HL-60/S4 treated with retinoic acid at 250 ng/mL for 4 days and 3 days (cell line): Measurements from ENCODE around the gene CHMP4B.

Experiments used
- in situ Hi-C: fragments of 300-500 bp; cut with MboI; formaldehyde crosslinking; loops from 2 replicates; pipeline ENCODE4 v1.7.0; 2022; ENCODE audit warnings: low sequenced_read_pairs

CHMP4B gene

DNA sequence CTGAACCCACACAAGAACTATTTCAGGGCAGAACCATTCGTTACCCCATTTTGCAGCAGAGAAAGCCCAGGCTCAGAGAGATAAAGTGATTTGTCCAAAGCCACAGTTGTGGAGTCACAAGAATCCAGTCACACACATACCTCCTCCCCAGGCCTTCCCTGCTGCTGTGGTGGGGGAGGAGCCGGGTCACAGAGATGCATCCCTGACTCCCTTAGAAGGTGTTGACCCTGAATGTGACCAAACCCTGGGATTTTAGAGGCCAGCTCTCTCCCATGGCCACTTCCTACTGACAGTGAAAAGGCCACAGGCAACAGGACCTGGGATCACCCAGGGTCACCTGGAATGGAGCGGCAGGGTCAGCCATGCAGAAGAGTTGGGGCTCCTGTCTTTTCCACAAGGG is 48.6 kb downstream of the CHMP4B start:
- in situ Hi-C loops: no loop called here

DNA sequence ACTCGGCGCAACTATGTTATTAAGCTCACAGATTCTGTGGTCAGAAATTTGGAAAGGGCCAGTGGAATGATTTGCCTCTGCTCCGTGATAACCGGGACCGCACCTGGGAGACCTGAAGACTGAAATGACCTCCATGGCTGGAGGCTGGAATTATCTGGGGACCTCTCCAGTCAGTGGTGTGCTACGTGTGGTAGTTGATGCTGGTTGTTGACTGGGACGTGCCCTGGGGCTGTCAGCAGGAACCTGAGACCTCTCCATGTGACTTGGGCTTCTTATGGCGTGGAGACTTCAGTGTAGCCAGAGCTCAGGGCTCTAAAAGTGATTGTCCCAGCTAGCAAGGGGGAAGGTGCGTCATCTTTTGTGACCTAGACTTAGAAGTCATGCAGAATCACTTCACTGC is 50.3 kb downstream of the CHMP4B start:
- in situ Hi-C loops: no loop called here

DNA sequence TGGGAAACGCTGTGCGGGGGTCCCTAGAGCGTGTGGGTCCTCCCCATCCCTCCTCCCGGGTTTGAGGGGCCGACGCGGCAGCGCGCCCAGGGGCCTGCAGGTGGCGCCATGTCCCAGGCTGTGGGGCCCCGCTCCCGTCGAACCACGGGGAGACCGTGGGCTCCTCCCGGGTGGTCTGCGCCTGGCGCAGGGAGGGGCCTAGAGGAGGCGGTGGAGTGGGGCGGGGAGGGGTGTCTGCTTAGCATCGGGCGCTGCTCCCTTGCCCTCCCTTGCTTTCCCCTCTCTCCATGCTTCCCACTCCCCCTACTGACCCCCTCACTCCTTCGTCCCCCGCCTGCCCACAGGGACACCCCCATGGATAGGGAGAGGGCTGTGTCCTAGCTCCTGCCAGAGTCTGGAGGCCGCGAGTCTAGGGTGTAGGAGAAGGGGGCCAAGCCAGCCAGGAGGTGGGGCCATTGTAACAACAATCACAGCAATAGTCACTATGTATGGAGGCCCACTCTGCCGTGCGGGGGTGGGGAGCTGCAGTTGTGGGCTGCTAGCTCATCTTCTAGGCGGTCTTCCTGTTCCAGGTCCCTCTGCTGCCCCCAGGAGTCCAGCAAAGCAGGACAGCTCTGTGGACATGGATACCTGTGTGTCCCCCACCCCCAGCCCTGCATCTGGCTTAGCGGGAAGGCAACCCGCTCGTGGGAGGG is 51.7 kb downstream of the CHMP4B start:
- in situ Hi-C loops: no loop called here

DNA sequence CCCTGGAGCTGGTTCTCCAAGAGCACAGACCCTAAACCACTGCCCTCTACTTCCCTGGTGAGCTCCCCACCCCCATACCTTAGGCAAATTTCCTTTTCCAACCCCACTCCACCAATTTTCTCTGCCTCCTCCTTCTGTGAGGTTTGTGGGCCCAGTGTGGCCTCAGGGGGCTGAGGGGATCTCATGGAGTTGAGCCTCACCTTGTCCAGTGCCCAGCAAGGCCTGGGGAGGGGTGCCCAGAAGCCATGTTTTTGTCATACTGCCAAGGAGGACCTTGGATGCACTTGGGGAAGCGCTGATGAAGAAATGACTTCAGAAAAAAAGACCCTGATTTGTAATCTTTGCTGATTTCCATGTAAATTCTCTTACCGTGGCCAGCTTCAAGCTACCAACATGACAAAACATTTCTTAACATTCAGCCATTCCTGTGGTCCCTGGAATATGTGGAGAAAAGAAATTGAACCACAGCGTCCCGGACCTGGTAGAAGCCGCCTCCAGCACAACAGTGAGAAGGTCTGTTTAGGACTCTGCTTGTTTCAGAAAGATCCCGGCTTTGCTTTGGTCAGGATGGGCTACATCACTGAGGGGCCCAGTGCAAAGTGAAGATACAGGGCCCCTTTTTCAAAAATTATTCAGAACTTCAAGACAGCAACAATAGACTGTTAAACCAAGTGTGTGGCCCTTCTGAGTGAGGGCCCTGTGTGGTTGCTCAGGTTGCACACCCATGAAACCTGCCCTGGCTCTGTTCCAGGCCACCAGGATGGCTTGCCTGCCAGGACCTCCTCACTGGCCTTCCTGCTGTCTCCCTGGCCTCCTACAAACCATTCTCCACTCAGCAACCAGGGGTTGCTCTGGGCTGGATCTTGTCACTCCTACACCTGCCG is 52.5 kb downstream of the CHMP4B start:
- in situ Hi-C loops: no loop called here

DNA sequence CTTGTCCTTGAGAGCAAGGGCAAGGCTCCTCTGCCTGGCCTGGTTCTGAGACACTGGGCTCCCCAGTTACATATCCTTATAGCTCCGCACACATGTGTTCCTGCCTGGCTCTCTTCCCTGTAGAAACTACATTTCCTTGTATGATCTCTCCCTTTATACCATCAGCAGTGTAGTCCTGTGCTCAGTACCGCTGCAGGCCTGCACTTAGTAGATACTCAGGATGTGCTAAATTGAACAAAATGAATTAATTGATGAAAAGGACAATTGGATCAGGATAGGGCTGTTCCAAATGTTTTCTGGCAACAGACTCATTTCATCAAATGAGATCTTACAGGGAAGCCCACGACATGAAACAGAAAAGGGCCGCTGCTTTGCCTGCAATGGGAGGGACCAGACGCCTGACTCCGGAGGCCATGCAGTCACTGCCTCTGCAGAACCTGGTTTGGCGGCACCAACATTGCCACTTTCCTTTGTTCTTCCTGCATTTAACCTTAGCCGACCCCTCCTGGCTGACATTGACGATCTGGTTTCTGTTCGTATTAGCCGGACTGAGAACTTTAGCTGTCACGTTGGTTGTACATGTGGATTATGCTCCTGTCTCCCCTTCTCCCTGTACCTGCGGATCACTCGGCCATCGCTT is 53.3 kb downstream of the CHMP4B start:
- in situ Hi-C loops: no loop called here

DNA sequence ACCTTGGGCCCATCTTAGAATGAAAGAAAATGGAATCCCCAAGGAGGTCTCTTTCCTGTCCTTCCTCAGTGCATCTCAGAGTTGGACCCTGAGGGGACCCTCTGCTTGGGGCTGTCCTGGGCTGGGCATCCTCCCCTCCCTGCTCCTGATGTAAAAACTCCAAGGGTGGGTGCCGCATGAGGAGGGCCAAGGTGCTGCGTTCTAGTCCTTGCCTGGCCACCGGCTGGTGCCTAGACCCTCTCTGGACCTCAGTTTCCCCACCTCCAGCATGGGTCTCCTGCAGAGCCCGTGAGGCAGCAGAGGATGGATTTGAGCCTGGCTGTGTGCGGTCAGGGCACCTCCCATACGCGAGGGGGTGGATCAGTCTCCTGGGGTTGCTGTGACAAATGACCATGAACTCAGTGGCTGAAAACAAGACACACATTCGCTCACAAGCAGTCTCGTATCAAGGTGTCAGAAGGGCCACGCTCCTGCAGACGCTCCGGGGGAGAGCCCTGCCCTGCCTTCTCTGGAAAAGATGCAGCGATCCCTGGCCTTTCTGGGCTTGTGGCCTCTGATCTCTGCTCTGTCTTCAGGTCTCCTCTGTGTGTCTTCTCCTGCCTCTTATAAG is 54.7 kb downstream of the CHMP4B start:
- in situ Hi-C loops: no loop called here

DNA sequence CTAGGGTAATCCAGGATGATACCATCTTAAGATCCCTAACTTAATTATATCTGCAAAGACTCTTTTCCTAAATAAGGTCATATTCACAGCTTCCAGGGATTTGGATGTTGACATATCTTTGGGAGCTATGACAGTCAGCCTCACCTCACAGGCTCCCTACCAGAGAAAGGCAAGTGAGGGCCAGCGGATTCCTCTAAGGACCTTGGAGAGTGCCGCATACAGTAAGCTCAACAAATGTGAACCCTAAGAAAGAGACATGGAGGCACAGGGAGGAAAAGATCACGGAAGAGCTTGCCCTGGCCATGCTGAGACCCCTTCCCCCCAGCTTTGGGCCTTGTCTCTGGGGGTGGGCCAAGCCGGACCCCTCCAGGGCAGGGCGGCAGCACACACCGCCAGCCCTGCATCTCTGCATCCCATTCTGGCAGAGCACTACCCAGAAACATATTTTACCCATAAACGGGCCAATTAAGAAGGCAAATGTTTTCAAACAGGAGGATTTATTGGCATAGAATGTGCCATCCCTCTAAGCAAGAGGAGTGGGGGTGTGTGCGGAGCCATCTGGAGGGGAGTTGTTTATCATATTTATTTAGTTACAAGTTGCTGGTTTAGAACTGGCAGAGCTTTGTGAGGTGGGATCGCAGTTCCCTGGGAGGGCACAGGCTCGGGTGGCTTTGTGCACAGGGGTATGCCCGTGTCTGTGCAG is 55.4 kb downstream of the CHMP4B start:
- in situ Hi-C loops: no loop called here

DNA sequence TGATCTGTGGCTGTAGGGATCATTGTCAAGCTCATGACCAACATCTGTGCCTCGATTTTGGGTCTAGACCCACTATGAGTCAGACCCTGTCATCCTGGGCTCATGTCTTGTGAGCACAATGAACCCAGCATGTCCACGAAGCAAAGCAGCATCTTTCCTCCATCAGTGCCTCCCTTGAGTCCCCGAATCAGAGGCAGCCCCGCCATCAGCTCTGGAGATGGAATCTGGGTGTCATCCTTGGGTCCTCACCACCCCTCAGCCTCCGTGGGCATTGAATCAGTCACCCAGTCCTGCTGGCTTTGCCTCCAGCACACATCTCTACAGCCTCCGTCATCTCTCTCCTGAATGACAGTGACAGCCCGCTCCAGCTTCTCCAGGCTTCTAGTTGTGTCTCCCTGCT is 56.9 kb downstream of the CHMP4B start:
- in situ Hi-C loops: no loop called here

DNA sequence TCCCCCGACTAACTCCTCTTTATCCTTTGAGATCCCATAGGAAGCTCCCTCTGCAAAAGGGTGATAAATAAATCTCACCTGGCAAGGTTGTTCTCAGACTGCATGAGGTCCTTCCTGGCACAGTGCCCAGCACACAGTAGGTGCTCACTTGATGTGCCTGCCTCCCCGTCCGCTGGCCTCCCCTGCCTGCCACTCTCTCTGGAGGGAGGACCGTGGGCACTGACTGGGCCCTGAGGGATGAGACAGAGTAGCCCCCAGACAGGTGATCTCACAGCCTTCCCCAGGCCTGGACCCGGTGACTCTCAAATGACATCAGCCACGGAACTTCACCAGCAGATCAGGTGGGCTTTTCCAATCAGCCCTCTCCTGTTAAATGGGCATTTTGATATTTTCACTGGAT is 57.4 kb downstream of the CHMP4B start:
- in situ Hi-C loops: no loop called here

DNA sequence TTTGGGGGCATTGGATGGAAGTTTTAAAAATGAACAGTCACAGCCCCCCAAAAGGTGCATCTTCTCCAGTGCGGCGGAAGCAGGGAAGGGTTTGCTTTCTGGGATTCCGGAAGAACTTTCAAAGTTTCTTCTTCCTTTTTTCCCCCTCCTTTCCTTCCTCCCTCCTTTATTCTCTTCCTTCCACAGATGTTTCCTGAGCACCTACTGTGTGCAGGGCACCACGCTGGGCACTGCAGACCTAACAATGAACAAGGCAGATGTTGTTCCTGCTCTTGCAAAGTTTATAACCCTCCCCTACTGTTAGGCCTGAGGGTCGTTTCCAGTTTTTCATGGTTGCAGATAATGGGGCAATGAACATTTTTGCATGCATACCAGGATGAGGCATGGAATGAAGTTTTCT is 58.1 kb downstream of the CHMP4B start:
- in situ Hi-C loops: no loop called here

DNA sequence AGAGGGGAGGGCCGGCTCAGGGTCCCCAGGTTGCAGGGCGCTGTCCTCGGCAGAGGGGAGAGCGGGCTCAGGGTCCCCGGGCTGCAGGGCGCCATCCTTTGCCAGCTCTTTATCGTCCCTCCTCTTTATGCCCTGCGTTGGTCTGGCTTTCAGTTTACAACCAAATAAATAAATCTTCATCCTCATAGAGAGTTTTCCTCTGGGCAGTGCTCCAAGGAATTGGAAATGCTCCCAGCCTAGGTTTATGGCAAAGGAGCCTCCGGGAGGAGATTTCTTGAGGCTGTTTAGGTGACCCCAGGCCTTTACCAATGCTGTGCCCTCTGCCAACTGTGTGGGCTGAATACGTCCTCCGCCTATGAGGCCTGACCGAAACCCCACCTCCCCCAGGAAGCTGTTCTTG is 60.2 kb downstream of the CHMP4B start:
- in situ Hi-C loops: no loop called here

DNA sequence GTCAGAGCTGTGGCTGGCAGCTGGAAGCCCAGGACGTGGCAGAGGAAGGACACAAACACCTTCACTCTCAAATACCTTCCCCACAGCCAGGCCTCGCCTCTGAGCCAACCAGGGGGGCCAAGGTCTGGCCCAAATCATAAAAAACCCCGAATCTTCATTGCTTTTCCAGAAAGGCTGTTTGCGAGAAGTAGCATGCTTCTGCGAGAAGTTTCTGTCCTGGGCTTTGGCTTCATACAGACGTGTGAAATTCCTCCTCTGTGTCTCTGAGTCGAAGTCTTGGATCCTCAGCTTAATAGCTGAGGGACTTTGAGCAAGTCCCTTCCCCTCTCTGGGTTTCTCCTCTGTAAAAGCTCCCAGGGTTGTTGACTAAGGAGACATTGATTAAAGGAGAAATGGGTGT is 63.0 kb downstream of the CHMP4B start:
- in situ Hi-C loops: no loop called here

DNA sequence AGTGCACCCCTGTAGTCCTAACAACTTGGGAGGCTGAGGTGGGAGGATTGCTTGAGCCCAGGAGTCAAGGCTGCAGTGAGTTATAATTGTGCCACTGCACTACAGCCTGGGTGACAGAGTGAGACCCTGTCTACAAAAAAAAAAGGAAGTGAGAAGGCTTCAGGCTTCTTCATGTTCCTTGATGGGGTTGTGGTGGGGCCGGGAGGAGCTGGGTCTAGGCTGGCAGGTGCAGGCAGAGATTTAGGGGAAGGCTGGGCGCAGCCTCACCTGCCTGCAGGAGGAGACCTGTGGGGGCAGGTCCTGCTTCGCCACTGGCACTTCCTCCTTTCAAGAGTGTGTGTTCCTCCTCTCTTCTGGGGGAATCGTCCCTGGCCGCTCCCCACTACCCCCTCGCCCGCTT is 63.9 kb downstream of the CHMP4B start:
- in situ Hi-C loops: no loop called here

DNA sequence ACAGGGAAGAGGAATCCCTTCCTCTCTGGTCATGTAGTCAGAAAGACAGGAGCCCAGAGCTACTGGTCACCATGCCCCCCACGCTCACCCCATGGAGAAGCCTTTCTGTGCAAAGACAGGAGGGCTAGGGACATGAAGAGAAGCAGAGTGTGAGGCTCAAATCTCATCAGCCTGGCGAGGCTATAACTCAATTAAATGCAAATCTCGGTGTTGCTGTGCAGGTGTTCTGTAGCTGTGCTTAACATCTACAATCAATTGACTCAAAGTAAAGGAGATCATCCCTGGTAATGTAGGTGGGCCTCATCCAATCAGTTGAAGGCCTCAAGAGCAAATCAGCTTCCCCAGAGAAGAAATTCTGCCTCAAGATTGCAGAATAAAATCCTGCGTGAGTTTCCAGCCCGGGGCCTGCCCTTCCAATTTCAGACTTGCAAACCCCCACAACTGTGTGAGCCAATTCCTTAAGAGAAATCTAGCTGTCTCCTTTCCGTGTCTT is 64.4 kb downstream of the CHMP4B start:
- in situ Hi-C loops: no loop called here

DNA sequence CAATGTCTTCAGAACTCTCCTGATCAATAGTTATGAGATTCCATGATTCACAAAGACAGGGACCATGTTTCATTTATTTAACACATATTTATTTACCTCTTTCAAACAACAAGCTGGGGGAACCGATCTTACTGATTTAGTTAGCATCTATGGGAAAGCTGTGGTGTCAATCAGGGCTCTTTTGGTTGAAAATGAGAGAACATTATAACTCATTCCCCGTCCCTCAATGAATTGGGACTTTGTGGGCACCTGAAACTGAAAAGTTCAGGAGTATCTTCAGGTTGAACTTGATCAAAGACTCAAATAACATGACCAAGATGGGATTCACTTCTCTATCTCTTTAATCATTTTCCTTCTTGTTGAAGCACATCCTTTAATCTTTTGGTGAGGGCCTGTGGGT is 67.4 kb downstream of the CHMP4B start:
- in situ Hi-C loops: no loop called here

DNA sequence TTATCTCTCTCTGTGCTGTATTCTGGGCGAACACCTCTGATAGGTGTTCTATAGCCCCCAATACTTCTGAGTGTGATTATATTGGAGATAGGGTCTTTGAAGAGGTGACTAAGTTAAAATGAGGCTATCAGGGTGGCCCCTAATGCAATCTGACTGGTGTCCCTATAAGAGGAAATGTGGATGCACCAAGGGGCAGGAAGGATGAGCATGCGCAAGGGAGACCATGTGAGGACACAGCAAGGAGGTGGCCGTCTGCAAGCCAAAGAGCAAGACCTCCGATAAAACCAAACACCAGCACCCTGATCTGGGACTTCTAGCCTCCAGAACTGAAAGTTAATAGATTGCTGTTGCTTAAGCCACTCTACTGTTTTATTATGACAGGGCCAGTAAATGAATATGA is 69.2 kb downstream of the CHMP4B start:
- in situ Hi-C loops: no loop called here

DNA sequence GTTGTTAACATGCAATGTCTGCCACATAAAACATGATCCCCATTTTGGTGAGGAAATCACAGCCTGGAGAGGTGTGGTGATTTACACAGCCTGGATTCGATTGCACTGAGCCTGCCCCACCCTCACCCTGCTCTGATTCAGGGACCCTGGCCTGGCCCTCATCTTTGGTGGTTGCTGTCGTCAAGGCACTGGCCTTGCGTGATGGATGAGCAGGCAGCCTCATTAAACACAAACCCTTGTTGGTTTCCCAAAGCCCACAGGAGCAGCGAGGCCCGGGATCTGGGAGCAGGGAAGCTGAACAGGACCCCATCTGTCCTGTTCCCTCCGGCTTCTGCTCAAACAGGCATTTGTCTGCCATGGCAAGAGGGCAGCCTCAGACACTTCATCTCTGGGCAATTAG is 70.8 kb downstream of the CHMP4B start:
- in situ Hi-C loops: no loop called here

DNA sequence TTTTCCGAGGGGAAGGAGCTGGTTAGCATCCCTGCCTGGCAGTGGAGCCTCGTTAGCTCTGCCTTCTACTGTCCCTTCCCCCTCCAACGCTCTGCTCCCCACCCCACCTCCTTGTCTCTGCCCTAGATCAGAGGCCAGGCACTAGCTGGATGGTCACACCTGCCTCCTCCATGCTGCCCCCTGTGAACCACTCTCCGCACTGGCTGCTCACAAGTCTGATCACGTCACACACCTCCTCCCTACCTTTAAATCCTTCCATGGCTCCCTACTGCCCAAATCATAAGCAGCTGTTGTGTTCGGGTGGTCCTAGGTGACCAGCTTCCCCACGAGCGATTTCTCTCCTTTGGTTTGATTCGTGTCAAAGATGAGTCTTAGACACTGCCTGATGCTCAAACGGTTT is 71.3 kb downstream of the CHMP4B start:
- in situ Hi-C loops: no loop called here

DNA sequence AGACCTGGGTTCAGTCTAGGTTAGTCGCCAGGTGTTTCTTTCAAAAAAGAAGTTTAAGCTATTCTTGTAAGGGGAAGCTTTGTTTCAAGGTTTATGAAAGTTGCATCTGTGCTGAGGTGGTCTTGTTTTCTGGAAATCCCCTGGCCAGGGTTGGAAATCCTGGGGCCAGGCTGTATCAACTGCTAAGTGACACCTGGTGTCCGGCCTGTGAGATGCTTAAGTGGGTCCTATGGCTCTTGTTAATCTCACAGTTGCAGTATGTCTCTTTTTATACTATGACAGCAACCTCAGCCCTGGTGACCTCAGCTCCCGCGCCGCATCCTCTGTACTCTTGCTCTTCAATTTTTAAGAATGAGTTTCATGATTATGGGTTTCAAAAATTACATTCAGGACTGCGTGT is 72.0 kb downstream of the CHMP4B start:
- in situ Hi-C loops: no loop called here

DNA sequence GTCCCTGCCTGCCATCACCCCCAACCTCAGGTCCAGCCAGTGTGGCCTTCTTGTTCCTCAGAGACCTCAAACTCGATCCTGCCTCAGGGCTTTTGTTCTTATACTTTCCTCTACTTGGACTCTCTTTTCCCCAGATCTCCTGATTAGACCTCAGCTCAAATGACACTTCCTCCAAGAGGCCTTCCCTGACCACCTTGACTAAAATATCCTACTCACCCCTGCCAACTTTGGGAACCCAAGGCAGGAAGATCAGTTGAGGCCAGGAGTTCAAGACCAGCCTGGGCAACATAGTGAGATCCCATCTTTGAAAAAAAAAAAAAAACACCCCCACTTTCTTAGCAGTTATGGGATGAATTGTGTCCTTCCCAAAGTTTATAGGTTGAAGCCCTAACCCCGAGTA is 73.5 kb downstream of the CHMP4B start:
- in situ Hi-C loops: no loop called here

DNA sequence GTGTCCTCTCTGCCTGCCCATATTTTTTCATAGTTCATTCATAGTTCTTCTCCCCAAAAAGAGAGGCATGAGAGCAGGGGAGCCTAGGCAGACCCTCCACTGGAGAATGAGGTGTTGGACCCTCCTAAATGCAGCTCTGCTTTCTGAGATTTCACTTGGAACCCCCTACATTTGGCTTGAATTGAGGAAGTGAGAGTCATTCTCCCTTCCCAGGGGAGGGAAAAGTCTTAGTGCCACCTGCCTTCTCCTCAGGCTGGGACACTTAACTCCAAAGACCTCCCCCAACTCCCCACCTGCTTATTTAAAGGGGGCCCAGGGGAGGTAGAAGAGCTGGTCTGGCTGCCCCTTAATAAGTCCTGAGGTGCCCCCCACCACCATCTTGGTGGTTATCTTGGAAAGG is 78.2 kb downstream of the CHMP4B start:
- in situ Hi-C loops: no loop called here
